GM19043 (cell line): Measurements from ENCODE around the gene ALG14.

ENCODE experiments used
- ATAC-seq: cut with Tn5 transposase; IDR thresholded peaks from one replicate; pipeline ENCODE4 v1.9.1; 2021; ENCODE audit warnings: low read depth; ENCODE audit not compliant: unreplicated experiment

Gene ALG14

DNA sequence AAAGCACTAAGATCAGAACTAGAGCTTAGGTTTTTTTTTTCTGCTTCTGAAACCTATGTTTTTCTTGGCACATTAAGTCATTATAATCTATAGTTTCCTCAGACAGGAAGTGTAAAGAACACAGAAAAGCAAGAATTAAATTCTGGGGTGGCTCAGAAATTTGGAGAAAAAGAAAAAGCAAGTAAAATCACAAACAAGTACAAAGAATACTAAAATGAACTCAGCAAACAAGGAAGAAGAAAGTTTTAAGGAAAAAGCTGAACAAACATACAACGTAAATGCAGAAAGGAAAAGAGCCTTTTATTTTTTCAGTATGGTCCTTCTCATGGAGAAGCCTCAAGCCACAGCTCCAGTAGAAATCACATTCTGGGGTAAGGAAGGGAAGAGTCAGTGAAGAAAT lies 137.3 kb downstream of the ALG14 start:
- ATAC-seq = no peak

DNA sequence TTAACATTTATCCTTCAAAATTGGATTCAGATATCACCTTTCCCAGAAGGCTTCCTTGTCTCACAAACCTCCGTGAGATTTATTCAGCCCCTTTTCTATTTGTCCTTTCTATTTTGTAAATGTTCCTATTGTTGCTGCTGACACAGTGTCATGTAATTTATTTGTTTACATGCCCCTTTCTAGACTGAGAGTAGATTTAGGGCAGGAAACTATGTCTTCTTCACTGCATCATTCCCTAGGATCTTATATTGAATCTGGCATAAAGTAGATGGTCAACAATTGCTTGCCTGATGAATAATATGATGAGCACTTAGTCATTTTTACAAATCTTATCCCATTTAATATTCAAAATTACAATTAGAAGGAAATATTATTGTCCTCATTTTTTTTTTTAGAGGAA lies 137.7 kb downstream of the ALG14 start:
- ATAC-seq = no peak

DNA sequence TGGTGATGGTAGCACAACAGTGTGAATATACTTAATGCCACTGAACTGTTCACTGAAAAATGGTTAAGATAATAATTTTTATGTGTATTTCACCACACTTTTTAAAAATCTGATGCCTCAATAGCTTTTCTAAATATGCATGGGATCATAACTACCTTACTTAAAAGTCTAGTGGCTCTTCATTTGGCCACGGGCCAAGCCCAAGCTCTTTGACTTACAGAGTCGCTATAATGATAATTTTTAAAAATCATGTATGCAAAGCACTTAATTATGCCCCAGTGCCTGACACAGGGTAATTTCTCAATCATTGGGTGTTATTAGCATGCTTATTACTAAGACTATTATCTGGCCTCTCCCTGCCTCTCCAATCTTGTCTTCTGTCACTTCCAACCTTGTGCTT lies 138.2 kb downstream of the ALG14 start:
- no peak for ATAC-seq

DNA sequence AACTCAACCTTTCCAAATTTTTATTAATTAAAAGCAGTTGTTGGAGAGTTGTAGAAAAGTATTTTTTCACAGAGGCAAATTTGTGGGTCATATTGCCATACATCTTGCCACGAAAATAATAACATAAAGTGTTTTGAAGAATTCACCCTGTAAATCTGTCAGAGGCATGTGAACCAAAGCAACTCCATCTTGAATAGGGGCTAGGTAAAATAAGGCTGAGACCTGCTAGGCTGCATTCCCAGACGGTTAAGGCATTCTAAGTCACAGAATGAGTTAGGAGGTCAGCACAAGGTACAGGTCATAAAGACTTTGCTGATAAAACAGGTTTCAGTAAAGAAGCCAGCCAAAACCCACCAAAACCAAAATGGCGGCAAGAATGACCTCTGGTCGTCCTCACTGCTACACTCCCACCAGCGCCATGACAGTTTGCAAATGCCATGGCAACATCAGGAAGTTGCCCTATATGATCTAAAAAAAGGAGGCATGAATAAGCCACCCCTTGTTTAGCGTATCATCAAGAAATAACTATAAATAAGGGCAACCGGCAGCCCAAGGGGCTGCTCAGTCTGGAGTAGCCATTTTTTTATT lies 141.4 kb downstream of the ALG14 start:
- ATAC-seq = no peak

DNA sequence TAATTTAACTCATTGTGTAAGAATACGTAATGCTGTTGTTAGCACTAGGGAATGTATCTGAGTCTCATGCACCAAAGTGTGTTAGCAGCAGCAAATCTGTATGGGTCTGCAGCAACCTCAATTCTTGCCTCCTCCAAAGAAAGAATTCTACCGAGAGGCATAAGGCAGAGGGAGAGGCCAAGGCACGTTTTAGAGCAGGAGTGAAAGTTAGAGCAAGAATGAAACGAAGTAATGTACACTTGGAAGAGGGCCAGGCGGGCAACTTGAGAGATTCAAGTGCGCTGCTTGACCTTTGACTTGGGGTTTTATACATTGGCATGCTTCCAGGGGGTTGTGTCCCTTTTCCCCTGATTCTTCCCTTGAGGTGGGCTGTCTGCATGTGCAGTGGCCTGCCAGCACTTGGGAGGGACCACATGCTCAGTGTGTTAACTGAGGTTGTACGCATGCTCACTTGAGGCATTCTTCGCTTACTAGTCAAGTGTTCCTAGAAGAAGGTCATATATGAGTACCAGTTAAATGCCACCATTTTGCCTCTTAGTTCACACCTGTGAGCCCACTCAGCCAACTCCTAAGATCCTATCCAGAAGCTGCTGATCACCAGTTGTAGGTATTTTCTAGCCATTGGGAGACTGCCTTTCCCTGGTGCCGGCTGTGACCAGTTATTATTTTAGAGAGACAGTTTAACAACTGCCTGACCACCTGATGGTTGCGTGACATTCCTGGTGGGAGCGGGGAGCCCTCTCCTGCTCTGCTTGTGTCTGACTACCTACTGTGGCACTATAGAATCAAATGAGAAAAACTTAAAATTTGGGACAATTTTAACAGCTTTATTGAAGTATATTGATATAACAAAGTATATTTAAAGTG lies 143.2 kb downstream of the ALG14 start:
- no peak for ATAC-seq

DNA sequence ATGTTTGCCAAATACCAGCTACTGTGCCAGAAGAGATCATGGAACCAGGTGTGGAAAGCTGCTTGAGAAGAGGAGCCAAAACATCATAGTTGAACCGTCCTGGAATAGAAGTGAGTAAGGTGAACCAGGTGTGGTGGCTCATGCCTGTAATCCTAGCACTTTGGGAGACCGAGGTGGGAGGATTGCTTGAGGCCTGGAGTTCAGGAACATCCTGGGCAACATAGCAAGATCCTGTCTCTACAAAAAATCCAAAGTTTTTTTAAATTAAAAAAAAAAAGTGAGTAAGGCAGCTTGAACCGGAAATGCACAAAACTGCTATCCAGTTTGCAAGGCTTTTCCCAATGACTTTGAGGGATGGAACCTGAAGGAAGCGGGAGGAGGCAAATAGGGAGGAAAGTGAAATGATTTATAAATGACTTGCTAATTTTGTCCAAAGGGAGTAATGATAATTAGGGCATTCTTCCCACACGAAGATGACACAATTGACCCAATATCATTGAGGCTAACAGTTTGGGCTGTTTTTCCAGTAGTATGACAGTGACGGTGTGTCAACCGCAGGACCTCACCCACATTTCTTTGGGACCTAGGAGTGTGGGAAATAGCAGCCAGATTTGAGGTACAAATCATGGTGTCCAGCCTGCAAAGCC lies 144.3 kb downstream of the ALG14 start:
- no peak for ATAC-seq

DNA sequence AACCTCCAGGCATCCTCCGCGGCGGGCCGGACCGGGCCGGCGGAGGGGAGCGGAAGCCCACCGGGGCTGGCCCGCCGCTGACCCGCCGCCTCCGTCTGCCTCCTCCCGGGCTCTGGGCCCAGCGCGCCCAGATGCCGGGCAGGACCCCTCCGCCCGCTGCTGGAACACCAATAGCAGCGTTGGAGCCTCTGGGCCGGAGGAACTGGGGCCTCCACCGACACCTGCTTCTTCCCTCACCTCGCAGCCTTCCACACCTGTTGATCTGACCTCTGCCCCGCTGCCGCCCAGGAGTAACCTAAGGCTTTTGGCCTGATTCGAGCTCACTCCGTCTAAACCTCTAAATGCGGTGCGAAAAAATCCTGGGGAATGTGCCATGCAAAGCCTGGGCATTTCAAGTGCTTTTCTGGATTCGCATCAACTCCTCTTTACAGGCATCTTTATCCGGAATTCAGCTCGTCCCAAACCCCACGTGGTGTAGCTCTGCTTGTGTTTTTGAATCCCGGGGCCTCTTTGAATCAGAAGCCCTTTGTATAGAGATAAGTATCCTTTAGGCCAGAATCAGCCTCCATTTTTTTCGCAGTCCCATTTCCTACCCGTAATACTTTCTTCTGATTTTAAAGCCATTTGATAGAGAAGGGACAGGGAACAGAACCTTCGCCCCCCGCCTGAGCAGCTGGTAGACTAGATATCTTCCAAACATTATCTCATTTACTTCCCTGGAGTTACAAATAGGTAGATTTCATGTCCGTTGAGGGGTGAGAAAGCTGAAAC lies 145.2 kb downstream of the ALG14 start:
- peak; percentile 15 for ATAC-seq

DNA sequence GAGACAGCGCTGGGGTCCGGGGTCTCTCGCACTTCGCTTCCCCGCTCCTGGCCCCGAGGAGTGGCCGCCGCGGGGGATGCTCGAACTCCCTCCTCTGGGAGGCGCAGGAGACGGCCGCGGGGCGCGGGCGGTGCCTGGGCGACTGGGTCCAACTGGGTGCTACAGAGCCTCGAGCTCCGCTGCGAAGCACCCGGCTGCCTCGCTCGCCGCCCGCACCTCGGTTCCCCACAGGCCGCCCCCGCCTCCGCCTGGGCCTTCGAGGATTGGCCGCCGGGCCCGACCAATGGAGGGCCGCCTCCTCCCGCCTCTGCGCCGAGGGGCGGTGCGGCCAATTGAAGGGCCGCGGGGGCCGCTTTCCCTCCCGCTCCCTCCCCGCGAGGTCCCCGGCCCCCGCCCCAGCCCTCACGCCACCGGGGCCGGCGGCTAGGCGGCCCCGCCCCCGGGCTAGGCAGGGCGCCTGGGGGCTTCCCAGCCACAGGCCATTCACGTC lies 145.8 kb downstream of the ALG14 start, which contains the start of gene CNN3:
Gene CNN3, minus strand, starts transcription at position 196 of the 490 bp plus-strand sequence. CDS start 216 bp downstream, outside the sequence.
- ATAC-seq = peak; percentile 77

DNA sequence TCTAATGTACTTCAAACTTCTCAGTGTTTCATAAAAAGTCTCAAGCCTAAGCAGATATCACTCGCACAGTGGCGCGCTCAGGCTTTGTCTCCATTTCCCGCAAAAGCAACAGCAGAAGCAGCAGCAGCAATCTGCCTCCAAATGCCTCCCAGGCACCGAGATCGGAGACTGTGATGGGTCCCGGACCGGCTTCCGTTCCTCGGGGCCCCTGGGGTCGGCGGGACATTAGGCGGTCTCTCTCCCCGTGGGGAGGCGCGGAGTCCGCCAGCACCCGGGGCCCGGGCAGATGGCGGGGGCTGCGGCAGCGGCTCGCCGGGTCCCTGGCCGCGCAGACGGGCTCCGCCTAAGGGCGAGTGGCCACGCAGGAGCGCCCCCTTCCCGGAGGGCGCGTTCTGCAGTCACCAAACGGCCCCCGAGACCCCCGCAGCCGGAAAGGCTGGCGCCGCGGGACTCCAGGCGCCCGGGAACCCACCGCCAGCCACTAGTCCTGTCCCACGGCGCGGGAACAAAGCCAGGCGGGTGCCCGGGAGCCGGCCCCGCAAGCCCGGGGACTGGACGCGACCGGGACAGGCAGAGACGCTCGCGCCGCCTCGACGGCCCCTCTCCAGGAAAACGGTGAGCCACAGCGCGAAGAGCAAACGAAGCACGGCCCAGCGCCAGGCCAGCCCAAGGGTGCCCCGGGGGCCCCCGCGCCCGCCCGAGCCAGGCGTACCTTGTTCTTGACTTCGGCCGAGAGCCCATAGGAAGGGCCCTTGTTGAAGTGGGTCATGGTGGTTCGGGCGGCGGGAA lies 146.4 kb downstream of the ALG14 start:
- ATAC-seq = peak; percentile 23

DNA sequence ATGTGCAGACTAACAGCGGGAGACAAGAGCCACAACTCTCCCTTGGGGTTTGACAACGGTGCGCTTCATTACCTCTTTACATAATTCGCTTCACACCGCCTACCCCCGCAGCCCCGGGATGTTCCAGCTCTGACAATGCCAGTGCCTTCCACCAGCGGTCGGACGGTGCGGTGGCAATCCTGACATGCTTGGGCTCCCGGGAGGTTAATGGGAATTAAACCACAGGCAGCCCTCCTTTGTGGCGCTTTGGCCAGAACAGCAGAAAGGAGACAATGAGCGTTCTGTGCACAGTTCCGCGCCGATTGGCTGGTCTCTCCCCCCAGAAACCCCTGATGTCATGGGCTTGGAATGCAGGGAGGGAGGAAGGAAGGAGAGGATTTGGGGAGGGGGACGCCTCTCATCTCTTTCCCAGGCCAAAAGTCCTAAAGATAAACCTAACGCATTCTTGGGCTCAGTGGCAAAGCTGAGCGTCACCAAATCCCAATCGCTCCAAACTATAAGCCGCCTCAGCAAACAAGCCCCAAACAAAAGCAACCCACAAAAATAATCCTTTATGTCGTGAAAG lies 147.1 kb downstream of the ALG14 start:
- ATAC-seq = peak; percentile 25

DNA sequence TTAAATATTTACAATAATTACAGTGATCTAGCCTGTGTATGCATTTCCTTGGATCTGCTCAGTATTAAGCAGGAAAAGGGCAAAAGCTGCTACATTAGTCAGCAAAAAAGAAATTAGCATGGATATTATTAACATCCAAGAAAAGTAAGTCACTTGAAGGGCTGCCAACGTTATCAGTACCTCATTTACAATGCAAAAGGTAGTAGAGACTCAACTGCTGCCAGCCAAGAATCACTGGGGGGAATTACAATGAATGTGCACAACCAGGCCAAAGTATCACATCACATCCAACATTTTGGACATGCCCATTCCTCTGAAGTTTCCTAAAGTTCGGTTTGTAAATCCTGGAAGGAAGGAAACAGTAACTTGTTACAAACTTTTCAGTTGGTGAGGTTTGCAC lies 147.7 kb downstream of the ALG14 start:
- ATAC-seq = no peak
